ENCODE results near the gene DDX60. TPM values are rescaled to one million over a fixed set of nuclear protein-coding genes. Genes with fewer than 3 reads are reported as not detected.

DDX60 gene
- total RNA-seq, 2 donors from 2014 or later: 9.2 to 10.7 TPM

GRCh38 chr4:168264903-168265302 is 53.6 kb downstream of the DDX60 start:
- no peaks in the 10 kb centered on the region for H3K9me3 ChIP-seq
- H3K27me3 ChIP-seq: no peaks in the 10 kb centered on the region
- H3K36me3 ChIP-seq: no peaks in the 10 kb centered on the region
- no peak overlapping the region for H3K4me3 ChIP-seq
- no peak for DNase-seq (ENCODE audit: low spot score)
- no peak for TF ChIP-seq CTCF (IDR thresholded peaks at IDR 0.05)
- H3K4me1 ChIP-seq: no peaks in the 10 kb centered on the region
- peak overlapping the region; percentile 63 to 67 for H3K27ac ChIP-seq

DNA sequence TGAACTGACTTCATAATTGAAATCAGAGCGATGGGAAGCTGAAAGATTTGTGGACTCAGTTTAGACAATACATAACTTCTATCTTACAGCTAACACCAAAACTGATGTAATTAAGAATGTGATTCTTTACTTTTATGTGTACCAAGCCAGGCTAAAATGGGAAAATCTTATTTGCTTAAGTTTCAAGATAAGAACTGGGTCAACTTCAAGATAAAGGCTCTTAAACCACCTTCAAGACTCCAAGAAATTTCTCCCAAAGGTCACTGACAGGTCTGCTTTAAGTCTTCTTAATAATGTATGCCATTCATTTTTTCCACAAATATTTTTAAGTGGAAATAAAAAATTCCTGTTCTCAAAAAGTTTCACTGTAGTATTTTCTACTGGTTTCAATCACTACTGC is 55.5 kb downstream of the DDX60 start:
- TF ChIP-seq CTCF (IDR thresholded peaks at IDR 0.05): no peak
- Histone ChIP-seq H3K27me3 (no peaks in the 10 kb centered on the region), H3K27ac (peak overlapping the region; percentile 17 to 67), H3K36me3 (no peaks in the 10 kb centered on the region), H3K4me3 (no peak overlapping the region), H3K9me3 (no peaks in the 10 kb centered on the region), H3K4me1 (peaks cover 0 to 10% of the 10 kb centered on the region in 2 donors)
- DNase-seq (ENCODE audit: low spot score): no peak

DNA sequence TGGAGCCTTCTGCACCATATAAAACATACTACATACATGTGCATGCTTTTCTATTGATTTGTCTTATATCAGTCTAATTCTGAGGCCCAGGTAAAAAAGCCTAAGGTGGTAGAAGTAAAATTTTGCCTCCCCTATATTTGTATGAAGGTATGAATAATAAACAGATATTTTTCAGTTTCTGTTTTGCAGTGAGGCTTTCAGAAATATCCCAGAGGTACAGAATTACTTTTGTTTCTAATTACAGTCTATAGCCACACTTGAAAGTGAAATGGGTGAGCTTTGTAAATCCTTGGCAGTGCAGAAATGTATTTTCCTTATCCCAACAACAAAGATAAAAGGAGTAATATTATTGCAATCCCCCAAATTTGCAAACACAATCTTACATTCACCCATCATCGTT is 59.5 kb downstream of the DDX60 start:
- H3K4me1 ChIP-seq: peaks cover 0 to 19% of the 10 kb centered on the region in 2 donors
- no peak overlapping the region for H3K4me3 ChIP-seq
- TF ChIP-seq CTCF (IDR thresholded peaks at IDR 0.05): no peak
- peak overlapping the region; percentile 47 to 80 for H3K27ac ChIP-seq
- no peaks in the 10 kb centered on the region for H3K9me3 ChIP-seq
- no peaks in the 10 kb centered on the region for H3K27me3 ChIP-seq
- no peak for DNase-seq (ENCODE audit: low spot score)
- peaks cover 6% of the 10 kb centered on the region for H3K36me3 ChIP-seq

DNA sequence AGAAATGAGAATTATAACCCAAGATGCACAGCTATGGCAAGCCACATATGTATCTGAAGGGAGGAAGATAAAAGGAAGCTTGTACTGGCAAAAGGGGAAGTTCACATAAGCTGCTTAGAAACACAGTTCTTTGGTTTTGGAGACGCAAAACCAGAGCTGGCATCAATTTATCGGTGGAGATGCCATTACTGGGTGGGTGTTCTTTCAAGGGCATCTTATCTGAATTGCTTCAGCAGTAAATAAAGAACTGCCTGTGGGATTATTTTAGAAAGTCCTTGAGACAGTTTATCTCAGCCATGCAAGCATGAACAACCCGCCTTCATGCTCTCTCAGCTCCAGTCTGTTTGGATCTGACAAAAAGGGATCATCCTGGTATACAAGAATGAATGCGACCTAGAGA is 60.8 kb downstream of the DDX60 start:
- Histone ChIP-seq H3K4me1 (peaks cover 0 to 19% of the 10 kb centered on the region in 2 donors), H3K27ac (peak overlapping the region; percentile 47 to 80), H3K4me3 (no peak overlapping the region), H3K36me3 (peaks cover 10% of the 10 kb centered on the region), H3K27me3 (no peaks in the 10 kb centered on the region), H3K9me3 (no peaks in the 10 kb centered on the region)
- no peak for DNase-seq (ENCODE audit: low spot score)
- TF ChIP-seq CTCF (IDR thresholded peaks at IDR 0.05): no peak

DNA sequence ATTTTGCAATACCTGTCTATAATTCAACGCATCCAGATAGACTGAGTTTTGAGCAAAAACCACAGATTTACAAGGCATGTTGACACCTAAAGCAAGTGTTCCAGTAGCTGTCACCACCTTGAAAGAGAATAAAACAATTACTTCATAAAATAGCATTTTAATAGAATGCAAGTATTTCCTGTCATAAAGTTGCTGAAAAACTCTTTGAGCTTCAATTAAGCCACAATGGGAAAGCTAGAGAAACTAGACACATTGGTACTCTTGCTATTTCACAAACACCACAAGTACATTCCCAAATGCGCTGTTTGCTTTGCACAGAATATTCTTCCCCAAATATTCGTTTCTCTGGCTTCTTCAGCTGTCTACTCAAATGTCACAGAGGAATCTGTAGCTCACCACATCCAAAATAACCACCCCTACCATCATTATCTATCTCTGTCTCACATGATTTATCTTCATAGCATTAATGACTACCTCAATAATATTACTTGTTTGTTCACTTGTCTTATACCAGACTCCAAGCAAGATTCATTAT is 70.3 kb downstream of the DDX60 start:
- no peak for DNase-seq (ENCODE audit: low spot score)
- H3K36me3 ChIP-seq: peaks cover 8% of the 10 kb centered on the region
- H3K27me3 ChIP-seq: no peaks in the 10 kb centered on the region
- no peak overlapping the region for H3K27ac ChIP-seq
- TF ChIP-seq CTCF (IDR thresholded peaks at IDR 0.05): no peak
- H3K4me3 ChIP-seq: no peak overlapping the region
- no peaks in the 10 kb centered on the region for H3K4me1 ChIP-seq
- H3K9me3 ChIP-seq: peaks cover 0 to 3% of the 10 kb centered on the region in 2 donors

DNA sequence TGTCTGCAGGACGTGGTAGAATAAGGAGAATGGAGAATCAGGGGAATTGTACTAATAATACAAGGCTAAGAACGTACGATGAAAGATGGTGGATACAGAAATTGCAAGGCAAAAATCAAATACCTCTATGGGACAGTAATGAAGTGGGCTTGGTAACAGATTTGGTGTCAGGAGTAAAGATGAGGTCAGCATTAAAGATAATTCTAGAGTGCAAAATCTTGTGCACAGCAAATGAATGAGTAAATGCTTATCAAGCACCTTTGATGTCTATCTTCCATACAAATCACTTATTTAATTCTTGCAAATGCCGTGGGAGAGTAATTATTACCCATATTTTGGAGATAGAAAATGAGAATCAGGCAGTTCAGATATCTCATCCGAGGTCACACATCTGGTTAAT is 70.9 kb downstream of the DDX60 start:
- peaks cover 0 to 3% of the 10 kb centered on the region in 2 donors for H3K9me3 ChIP-seq
- no peak for TF ChIP-seq CTCF (IDR thresholded peaks at IDR 0.05)
- H3K4me3 ChIP-seq: no peak overlapping the region
- H3K27me3 ChIP-seq: no peaks in the 10 kb centered on the region
- no peak overlapping the region for H3K27ac ChIP-seq
- H3K36me3 ChIP-seq: peaks cover 8% of the 10 kb centered on the region
- no peaks in the 10 kb centered on the region for H3K4me1 ChIP-seq
- no peak for DNase-seq (ENCODE audit: low spot score)

Measured in right atrium auricular region (tissue), 2 donors.